HG03558 (cell line): Measurements from ENCODE around the gene SIT1.
"Not testable (repeated sequence)": the region's sequence is repeated elsewhere in the genome, so short reads cannot be mapped to it uniquely, and the experiment has no call there.

Experiments used
- ATAC-seq: cut with Tn5 transposase; IDR thresholded peaks from one replicate; pipeline ENCODE4 v1.9.1; 2021; ENCODE audit warnings: moderate number of reproducible peaks; ENCODE audit not compliant: unreplicated experiment; ENCODE audit errors: extremely low read depth

The SIT1 gene

GRCh38 chr9:35640431-35640830 is 10.3 kb downstream of the SIT1 start:
- ATAC-seq, result not testable (repeated sequence)

DNA sequence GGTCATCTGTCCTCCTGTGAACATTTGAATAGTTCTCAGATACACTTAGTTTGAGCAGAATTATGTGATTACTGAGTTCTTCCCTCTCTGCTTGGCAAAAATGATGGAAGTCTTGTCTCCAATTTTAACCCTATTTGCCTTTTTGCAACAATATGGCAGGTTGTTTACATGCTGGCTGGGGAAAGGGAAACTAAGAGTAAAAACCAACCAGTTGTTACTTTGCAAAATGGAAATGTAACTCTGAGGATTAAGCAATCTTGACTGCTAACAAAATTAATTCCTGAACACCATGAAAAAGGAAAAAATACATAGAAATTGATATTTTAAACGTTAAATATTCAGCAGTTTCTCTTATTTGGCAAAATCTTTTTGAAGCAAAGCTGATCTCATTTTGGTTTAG is 11.1 kb downstream of the SIT1 start:
- ATAC-seq, result no peak

DNA sequence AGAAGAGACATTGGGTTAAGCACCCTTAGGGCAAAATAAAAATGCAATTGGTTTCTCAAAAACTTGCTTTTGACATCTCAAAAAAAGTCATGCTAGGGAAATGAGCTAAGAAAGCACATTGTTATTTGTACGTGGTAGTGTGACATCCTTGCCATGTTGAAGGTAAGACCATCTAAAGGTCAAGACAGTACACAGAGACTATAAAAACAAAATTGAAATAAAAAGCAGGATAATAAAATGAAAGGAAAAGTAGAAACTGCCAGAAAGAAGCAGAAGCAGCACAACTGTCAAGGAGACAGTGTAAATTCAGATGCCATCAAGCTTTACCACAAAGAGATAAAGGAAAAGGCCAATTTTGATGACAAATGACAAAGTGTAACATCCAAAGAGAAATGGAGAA is 11.5 kb downstream of the SIT1 start:
- not testable (repeated sequence) for ATAC-seq

- ATAC-seq, result not testable (repeated sequence)
These were observed 12.0 kb downstream of the SIT1 start for GRCh38 chr9:35638751-35639150.

- ATAC-seq, result not testable (repeated sequence)
These were observed 13.2 kb downstream of the SIT1 start for GRCh38 chr9:35637427-35637955.

- not testable (repeated sequence) for ATAC-seq
These were observed 13.9 kb downstream of the SIT1 start for GRCh38 chr9:35636877-35637246.

DNA sequence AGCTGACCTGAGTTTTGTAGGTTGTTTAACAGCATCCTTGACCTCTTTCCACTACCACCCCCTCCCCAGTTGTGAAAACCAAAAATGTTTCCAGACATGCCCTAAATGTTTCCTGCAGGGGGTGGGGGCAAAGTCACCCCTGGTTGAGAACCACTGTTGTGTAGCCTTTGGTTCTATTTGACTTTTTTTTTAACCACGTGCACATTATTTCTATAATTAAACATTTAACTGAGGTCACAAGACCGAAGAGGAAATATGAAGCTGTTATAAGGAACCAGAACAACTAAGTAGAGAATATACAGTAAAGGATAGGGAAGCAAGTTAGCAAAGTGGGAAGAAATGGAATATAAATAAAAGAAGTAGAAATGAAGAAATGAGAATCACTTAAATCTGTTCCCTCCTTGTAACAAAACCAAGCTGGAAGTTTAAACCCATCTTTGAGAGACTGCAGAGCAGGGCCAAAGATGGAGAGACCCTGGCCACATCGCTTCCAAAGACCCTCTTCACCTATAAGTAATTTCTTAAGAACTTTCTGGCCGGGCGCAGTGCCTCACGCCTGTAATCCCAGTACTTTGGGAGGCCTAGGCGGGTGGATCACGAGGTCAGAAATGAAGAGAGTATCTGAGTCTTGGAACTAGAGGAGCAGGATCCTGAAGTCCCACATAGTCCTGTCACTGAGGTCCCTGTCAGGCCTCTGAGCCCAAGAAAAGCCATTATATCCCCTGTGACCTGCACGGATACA is 14.4 kb downstream of the SIT1 start:
- no peak for ATAC-seq

- ATAC-seq, result no peak
These were observed 15.0 kb downstream of the SIT1 start for GRCh38 chr9:35635730-35636129.

DNA sequence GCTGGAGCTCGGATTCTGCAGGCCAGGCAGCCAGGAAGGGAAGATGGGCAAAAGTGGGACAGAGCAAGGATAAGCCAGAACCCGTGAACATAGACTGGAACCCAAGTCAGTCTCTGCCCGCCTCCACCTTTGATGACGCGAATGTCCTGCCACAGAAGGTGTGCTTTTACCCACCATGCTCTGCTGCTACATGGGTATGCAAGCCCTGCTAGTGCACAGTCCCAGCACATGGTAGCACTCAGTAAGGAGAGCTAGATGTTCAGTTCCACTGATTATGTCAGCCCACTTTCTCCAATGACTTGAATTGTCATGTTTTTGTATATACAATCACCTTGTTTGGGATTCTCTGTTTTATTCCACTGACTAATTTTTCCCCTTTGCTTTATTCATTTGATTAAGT is 21.1 kb downstream of the SIT1 start:
- no peak for ATAC-seq

GRCh38 chr9:35628389-35628991 is 22.2 kb downstream of the SIT1 start:
- no peak for ATAC-seq

DNA sequence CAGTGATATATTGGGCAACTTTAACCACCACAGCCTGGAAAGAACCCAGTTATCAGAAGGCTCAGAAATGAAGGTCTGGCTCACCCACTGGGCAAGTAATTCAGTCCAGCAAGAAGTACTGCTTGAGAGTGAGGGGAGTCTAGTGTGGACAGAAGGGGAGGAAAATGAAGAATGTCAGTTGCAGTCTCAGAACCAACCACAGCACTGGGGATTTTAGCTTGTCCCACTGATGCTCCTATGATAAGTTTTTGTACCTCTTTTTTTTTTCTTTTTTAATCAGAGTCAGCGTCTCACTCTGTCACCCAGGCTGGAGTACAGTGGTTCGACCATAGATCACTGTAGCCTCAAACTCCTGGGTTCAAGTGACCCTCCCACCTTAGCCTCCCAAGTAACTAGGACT is 23.2 kb downstream of the SIT1 start:
- ATAC-seq, result no peak

- ATAC-seq, result peak; percentile 32
These were observed 31.0 kb downstream of the SIT1 start for GRCh38 chr9:35619800-35620158.

DNA sequence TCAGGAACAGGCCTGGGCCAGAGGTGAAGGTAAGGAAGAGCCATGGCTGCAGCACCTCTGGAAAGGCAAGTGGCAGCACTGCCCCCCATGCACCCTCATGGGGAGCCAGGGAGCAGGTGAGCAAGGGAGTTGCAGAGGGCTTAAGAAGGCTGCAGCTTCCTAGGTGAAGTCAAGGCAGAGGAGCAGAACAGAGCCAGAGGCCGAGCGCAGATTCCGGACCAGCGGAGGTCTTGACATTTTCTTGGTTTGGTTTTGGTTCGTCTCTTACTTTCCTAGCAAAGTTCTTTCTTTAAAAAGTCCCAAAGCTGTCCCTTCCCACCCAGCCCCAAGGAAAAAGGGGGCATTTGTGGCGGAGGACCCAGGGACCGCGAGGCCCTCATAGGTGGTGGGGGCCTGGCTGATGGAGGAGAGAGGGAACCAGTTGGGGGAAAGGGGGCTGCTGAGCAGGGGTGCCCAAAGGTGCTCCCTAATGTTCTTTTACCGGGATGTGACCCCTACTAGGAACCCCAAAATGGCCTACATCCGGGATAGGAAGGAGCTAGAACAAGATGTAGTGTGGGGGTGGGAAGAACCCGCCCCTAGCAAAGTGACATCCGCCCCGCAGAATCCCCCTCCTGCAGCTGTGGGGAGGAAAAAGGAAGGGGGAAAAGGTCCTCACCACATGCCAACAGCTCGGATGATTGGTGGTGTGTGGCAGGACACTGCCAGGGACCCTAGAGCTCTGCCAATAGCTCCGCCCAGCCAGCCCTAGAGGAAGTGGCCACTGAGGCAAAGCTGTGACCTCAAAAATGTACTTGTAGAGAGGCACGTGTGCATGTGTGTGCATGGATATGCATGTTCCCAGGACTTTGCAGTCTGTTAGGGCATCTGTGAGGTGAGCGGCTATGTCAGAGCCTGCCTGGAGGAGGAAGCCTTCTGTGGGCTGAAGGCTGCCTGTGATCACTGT is 31.6 kb downstream of the SIT1 start:
- ATAC-seq, result peak; percentile 23

DNA sequence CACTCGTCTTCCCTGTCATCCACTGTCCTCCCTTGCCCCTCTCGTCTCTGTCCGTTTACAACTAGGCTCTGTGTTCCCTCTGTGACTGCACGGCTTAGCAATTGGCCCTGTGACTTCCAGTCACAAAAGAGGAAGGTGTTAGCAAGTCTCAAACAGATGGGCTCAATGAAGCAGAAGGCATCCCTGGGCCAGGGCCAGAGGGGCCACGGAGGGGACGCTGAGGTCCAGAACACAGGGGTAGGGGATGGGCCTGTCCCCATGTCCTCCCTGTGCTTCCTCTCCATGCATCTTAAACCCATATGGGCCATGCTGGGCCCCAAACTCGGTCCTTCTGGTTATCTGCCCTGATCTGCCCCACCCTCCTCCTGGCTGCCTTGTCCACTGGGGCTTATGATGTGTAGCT is 32.4 kb downstream of the SIT1 start, which contains the start of gene CD72:
Gene CD72, minus strand, starts transcription at position 89 of the 403 bp plus-strand sequence. CDS start 110 bp downstream, outside the sequence.
- no peak for ATAC-seq

DNA sequence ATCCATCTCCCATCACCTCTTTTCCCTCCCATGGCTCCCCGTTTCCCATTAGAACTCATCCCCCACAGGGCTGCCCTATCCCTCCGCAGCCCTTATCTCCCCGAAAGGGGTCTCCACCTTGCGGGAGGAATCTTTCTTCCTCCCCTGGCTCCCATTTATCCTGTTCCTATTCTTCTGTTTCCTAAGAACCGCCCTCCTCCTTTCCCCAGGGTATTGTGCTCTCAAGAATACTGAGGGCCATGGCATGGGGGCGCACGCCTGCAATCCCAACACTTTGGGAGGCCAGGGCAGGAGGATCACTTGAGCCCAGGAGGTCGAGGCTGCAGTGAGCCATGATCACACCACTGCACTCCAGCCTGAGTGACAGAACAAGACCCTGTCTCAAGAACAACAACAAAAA is 33.2 kb downstream of the SIT1 start:
- ATAC-seq, result no peak

- no peak for ATAC-seq
These were observed 33.9 kb downstream of the SIT1 start for GRCh38 chr9:35616681-35617459.

DNA sequence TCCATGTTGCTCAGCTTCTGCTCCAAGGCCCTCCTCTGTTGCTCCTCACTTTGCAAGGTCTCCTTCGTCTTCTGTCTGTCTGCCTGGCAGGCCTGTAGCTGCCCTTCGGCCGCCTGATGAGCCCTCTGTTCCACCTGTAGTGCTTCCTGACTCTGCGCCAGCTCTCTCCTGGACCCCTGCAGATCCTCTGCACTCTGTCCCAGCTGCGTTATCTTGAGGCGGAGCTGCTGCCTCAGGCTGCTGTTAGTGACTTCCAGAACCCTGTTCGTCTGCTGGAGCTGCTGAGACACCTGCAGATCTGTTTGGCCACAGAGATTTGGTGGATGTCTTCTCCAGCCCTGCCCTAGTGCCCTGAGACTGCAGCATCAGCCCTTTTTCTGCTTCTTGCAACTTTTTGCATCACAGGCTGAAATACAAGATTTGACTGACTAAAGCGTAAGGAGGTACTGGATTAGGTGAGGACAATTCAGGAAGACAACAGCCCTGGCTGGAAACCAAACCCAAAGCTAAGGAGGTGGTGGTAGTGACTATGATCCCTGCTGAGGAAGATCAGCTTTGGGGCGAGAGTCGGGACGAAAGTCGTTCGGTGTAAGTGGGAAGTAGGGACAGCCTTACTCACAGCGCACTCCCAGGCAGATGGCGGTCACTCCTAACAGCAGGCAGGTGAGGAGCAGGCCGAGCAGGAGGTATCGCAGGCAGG is 34.6 kb downstream of the SIT1 start:
- ATAC-seq, result no peak

GRCh38 chr9:35612843-35613242 is 37.9 kb downstream of the SIT1 start:
- no peak for ATAC-seq

GRCh38 chr9:35612066-35612465 is 38.7 kb downstream of the SIT1 start:
- ATAC-seq, result not testable (repeated sequence)
